ENCODE measurements around the gene RASGEF1C.

DNA sequence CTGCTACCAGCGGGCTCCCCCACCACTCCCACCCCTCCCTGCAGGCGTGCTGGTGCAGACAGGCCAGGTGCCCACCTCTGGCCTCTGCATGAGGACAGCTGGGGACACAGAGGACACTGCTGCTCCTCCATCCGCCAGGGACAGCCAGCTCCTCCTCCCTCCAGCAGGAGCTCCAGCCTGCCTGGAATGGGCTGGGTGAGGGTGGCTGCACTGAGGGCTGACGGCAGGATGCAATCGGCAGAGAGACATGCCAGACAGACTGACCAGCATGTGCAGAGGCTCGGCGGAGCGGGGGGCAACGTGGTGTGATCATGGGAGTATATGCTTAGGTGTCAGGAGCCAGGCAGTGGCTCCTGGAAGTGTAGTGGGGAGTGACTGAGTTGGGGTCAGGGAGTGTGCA is 68.4 kb downstream of the RASGEF1C start:
- TF ChIP-seq, protein P1, sequence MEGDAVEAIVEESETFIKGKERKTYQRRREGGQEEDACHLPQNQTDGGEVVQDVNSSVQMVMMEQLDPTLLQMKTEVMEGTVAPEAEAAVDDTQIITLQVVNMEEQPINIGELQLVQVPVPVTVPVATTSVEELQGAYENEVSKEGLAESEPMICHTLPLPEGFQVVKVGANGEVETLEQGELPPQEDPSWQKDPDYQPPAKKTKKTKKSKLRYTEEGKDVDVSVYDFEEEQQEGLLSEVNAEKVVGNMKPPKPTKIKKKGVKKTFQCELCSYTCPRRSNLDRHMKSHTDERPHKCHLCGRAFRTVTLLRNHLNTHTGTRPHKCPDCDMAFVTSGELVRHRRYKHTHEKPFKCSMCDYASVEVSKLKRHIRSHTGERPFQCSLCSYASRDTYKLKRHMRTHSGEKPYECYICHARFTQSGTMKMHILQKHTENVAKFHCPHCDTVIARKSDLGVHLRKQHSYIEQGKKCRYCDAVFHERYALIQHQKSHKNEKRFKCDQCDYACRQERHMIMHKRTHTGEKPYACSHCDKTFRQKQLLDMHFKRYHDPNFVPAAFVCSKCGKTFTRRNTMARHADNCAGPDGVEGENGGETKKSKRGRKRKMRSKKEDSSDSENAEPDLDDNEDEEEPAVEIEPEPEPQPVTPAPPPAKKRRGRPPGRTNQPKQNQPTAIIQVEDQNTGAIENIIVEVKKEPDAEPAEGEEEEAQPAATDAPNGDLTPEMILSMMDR (IDR thresholded peaks at IDR 0.05; ENCODE audit: insufficient read depth, low read length, poor library complexity, severe bottlenecking): no peak
- no peak for TF ChIP-seq EZH2phosphoT487 (conservative IDR thresholded peaks at IDR 0.05; ENCODE audit: low read length)
